Panc1 (cell line): ENCODE results near the gene HS6ST3.

ENCODE experiments used
- POLR2AphosphoS5 ChIP-seq: IDR thresholded peaks from 2 replicates; pipeline ENCODE4 v1.6.1; 2012; ENCODE audit warnings: mild to moderate bottlenecking, low read depth, low read length, moderate library complexity
- TF ChIP-seq, protein P1 (sequence below): fragments of 450-650 bp; IDR thresholded peaks from 2 replicates; pipeline ENCODE4 v1.5.1; 2017; ENCODE audit warnings: mild to moderate bottlenecking
- TF ChIP-seq, protein P2 (sequence below), 2 experiments: IDR thresholded peaks; 2 replicates each; pipeline ENCODE4 v1.6.1; 2011 to 2012; ENCODE audit warnings: low read depth in 2 of 2, control low read depth in 1 of 2, low read length in 1 of 2, mild to moderate bottlenecking in 1 of 2, moderate library complexity in 1 of 2; ENCODE audit not compliant: insufficient read depth in 1 of 2

DNA sequence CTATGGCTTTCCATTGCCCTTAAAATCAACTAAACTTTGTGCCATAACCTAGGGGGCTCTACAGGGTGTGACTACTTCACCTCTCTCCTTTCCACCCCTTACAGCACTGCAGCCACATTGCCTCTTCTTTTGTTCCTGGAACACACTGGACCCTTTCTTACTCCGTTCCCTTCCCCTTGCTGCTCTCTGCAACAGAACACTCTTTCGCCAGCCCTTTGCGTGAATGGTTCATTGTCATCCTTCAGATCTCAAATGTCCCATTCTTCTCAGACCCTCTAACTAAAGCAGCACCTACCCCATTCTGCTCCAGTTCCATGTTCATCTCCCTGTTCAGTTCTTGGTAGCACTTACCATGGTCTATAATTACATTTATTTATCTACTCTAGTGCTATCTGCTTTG is 696.1 kb downstream of the HS6ST3 start:
- TF ChIP-seq, protein P1, sequence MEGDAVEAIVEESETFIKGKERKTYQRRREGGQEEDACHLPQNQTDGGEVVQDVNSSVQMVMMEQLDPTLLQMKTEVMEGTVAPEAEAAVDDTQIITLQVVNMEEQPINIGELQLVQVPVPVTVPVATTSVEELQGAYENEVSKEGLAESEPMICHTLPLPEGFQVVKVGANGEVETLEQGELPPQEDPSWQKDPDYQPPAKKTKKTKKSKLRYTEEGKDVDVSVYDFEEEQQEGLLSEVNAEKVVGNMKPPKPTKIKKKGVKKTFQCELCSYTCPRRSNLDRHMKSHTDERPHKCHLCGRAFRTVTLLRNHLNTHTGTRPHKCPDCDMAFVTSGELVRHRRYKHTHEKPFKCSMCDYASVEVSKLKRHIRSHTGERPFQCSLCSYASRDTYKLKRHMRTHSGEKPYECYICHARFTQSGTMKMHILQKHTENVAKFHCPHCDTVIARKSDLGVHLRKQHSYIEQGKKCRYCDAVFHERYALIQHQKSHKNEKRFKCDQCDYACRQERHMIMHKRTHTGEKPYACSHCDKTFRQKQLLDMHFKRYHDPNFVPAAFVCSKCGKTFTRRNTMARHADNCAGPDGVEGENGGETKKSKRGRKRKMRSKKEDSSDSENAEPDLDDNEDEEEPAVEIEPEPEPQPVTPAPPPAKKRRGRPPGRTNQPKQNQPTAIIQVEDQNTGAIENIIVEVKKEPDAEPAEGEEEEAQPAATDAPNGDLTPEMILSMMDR: no peak
- TF ChIP-seq POLR2AphosphoS5: no peak
- TF ChIP-seq, protein P2, sequence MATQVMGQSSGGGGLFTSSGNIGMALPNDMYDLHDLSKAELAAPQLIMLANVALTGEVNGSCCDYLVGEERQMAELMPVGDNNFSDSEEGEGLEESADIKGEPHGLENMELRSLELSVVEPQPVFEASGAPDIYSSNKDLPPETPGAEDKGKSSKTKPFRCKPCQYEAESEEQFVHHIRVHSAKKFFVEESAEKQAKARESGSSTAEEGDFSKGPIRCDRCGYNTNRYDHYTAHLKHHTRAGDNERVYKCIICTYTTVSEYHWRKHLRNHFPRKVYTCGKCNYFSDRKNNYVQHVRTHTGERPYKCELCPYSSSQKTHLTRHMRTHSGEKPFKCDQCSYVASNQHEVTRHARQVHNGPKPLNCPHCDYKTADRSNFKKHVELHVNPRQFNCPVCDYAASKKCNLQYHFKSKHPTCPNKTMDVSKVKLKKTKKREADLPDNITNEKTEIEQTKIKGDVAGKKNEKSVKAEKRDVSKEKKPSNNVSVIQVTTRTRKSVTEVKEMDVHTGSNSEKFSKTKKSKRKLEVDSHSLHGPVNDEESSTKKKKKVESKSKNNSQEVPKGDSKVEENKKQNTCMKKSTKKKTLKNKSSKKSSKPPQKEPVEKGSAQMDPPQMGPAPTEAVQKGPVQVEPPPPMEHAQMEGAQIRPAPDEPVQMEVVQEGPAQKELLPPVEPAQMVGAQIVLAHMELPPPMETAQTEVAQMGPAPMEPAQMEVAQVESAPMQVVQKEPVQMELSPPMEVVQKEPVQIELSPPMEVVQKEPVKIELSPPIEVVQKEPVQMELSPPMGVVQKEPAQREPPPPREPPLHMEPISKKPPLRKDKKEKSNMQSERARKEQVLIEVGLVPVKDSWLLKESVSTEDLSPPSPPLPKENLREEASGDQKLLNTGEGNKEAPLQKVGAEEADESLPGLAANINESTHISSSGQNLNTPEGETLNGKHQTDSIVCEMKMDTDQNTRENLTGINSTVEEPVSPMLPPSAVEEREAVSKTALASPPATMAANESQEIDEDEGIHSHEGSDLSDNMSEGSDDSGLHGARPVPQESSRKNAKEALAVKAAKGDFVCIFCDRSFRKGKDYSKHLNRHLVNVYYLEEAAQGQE (IDR thresholded peaks at IDR 0.05; ENCODE audit: insufficient read depth in 1 of 2, low read depth in 2 of 2, low read length in 1 of 2): no peak
